ENCODE results near the gene COMMD1.

GRCh38 chr2:61962095-61962984 lies 56.9 kb downstream of the COMMD1 start:
- TF ChIP-seq OVOL3 (tag by site-specific recombination; IDR thresholded peaks at IDR 0.05) = no peak
- TF ChIP-seq ZSCAN30 (tag by site-specific recombination; IDR thresholded peaks at IDR 0.05) = no peak
- TF ChIP-seq ZNF433 (tag by site-specific recombination; IDR thresholded peaks at IDR 0.05; ENCODE audit: low read depth) = no peak
- TF ChIP-seq ZFP3 (tag by site-specific recombination; IDR thresholded peaks at IDR 0.05; ENCODE audit: low read depth) = no peak
- no peak for TF ChIP-seq ZNF121 (tag by site-specific recombination; IDR thresholded peaks at IDR 0.05)
- TF ChIP-seq ZSCAN18 (tag by site-specific recombination; IDR thresholded peaks at IDR 0.05) = no peak
- no peak for TF ChIP-seq CTCF (tag by site-specific recombination; IDR thresholded peaks at IDR 0.05)
- TF ChIP-seq KLF16 (tag by site-specific recombination; IDR thresholded peaks at IDR 0.05) = no peak
- no peak for TF ChIP-seq ZNF274 (IDR thresholded peaks at IDR 0.05; ENCODE audit: low read length)
- TF ChIP-seq ZNF274 (tag by site-specific recombination; IDR thresholded peaks at IDR 0.05; ENCODE audit: borderline replicate concordance) = no peak
- TF ChIP-seq ZNF214 (tag by site-specific recombination; IDR thresholded peaks at IDR 0.05; ENCODE audit: borderline replicate concordance) = no peak
- no peak for TF ChIP-seq ZNF747 (tag by site-specific recombination; IDR thresholded peaks at IDR 0.05)
- TF ChIP-seq GFI1B (tag by site-specific recombination; IDR thresholded peaks at IDR 0.05) = no peak
